ENCODE measurements around the gene TBC1D26.
"Not testable (repeated sequence)": the region's sequence is repeated elsewhere in the genome, so short reads cannot be mapped to it uniquely, and the experiment has no call there.

Gene TBC1D26

DNA sequence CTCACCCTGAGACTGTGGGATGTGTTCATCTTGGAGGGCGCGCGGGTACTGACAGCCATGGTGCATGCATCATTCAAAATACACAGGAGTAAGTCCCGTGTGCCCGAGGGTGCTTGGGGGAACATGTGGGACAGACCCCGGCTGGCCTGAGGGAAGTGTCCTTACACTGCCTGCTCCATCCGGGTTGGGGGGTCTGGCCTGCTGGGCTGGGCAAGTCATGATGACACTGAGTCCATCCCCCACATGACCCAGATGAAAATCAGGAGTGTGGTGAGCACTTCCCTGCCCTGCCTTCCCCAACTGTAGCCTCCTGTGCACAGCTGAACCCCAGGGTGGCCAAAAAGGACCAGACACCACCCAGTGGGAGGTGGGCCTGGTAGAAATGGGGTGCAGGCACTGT lies 10.8 kb downstream of the TBC1D26 start:
- in situ Hi-C loops (cut with MboI; ENCODE audit: low sequenced_read_pairs) = no loop called here

DNA sequence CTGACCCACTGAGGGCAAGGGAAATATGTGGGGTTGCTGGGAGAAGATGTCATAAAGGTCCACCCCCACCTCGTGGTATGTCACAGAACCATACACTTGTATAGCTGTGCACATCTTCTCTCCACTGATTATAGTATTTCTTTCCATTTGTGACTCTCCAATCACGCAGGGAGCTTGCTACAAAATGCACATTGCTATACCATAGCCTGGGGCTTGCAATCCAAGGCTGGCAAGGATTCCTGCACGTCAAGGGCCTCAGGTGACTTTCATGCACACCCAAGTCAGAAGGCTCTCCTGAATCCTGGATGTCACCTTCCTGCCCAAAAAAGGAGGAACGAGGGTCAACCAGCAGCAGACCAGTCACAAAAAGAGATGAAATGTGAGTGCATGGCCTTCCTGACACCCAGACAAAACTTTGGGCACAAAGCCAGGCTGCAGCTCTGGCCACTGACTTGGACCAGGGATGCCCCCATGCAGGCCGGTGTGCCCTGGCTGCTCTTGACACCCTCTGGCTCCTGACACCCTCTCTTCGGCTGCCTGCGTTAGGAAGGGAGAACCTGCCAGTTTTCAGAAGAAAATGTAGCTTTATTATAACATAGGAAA lies 12.1 kb downstream of the TBC1D26 start:
- in situ Hi-C loops (cut with MboI; ENCODE audit: low sequenced_read_pairs) = no loop called here

DNA sequence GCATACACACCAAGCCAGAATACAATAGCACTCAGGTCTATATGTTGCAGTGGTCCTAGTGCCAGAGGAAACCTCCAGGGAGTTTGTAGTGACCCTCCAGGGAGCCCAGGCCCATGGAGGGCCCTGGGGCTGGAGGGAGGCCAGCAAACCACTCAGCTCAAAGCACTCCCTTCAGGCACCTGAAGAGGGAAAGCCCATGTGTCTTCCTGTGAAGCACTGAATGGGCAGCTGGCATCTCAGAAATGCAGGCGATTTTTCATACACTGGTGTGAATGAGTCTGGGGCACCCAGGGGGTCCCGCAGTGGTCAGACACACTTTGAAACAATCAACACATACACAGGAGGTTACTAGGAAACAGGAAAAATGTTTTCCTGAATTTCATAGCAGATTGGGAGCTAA lies 12.8 kb downstream of the TBC1D26 start:
- in situ Hi-C loops (cut with MboI; ENCODE audit: low sequenced_read_pairs) = no loop called here

DNA sequence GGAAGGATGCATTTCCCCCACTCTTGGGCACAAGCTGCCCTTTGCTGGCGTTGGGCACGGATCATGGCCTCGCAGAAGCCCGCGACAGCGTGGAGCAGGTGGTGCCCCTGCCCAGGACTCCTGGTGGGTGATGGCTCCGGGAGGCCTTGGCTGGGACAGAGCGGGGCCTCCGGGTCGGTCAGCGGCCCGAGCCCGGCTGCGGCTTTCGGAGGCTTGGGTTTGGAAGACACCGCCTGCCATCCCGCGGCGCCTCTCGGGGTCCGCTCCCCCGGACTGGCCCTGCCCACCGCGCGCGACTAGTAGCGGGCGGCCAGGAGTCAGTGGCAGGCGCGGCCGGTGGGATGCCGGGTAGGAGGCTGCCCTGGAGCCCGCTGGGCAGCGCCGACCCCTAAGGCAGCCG lies 17.3 kb downstream of the TBC1D26 start:
- in situ Hi-C loops (cut with MboI; ENCODE audit: low sequenced_read_pairs) = not testable (repeated sequence)

DNA sequence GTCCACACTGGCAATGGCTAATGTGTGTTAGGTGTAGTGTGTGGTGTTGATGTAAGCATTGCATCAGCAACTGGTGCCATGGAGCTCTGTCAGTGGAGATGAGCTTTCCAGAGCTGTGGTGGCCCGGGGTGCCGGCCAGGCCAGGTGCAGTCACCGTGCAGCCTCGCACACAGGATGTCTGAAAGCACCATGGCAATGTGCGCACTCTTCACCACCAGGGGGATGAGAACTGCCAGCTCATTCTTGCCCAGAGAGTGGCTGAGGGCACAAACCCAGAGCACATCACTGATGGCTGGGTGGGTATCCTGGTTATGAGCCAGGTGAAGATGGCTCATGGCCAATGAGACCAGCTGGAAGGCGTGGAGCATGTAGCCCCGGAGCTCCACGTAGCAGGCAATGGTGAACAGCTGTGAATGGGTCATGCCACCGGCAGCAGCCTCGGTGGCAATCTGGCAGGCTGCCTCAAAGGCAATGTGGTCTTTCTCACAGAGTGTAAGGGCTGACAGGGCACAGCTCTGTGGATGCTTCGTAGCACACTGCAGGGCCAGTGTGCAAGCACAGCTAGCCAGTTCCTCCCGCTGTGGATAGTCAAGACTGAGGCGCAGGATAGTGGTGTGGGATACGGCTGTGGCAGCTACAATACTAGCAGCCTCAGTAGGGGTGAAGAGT lies 36.9 kb downstream of the TBC1D26 start:
- in situ Hi-C loops (cut with MboI; ENCODE audit: low sequenced_read_pairs) = not testable (repeated sequence)

DNA sequence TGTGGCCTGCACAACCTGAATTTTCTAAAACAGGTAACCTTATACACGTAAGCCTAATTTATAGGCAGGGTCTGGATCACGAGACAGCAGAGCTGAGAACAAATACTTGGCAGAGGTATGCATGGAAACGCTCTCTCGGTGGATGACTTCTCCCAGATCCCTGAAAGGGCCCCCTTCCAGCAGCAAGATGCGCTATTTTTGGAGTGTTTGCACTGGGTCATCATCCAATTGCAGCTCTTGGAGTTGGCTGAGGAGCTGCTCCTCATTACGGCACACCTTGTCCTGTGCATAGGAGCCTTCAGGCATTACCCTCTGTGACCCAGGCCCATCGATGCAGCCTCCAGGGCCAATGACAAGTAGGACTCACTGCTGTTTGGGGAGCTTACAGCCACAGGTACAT lies 38.6 kb downstream of the TBC1D26 start:
- in situ Hi-C loops (cut with MboI; ENCODE audit: low sequenced_read_pairs) = not testable (repeated sequence)

DNA sequence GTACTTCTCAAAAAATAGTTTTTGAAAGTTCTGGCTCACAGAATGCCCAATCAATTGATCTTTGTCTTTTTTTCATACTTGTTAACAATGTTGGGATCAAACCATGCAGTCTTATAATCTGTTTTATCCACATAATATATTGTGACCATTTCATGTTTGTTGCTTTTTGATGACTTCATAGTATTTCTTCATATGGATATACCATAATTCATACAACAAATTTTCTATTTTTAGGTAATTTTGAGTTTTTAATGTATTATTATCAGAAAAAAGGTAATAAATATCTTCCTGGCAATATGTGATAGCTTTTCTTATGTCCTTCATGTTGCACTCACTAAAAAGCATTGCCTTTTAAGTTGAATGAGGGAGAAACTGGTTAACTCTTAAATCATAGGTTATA lies 44.8 kb downstream of the TBC1D26 start:
- in situ Hi-C loops (cut with MboI; ENCODE audit: low sequenced_read_pairs) = no loop called here

DNA sequence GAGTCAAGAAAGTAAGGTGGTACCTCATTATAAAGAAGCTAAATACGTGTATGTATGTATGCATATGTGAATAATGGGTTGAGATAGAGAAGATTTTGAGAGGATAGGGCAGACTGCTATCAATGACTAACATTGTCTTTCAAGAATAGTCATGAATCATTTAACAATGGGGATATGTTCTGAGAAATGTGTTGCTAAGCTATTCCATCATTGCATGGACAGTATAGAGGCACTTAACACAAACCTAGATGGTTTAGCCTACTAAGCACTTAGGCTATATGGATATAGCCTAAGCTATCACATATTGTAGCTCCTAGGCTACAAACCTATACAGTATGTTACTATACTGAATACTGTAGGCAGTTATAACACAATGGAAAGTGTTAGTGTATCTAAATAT lies 45.2 kb downstream of the TBC1D26 start:
- in situ Hi-C loops (cut with MboI; ENCODE audit: low sequenced_read_pairs) = no loop called here

DNA sequence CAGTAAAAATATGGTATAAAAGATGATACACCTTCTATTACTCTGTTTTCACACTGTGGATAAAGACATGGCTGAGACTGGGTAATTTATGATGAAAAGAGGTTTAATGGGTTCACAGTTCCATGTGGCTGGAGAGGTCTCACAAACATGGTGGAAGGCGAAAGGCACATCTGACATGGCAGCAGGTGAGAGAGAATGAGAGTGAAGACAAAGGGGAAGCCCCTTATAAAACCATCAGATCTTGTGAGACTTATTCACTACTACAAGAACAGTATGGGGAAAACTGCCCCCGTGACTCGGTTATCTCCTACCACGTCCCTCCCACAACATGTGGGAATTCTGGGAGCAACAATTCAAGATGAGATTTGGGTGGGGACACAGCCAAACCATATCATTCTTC lies 45.6 kb downstream of the TBC1D26 start:
- in situ Hi-C loops (cut with MboI; ENCODE audit: low sequenced_read_pairs) = no loop called here

DNA sequence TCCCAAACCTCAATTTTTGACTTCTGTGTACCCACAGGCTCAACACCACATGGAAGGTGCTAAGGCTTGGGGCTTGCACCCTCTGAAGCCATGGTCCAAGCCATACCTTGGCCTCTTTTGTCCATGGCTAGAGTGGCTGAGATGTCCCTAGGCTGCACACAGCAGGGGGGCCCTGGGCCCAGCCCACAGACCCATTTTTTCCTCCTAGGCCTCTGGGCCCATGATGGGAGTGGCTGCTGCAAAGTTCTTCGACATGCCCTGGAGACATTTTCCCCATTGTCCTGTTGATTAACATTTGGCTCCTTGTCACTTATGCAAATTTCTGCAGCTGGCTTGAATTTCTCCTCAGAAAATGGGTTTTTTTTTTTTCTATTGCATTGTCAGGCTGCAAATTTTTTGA lies 47.0 kb downstream of the TBC1D26 start:
- in situ Hi-C loops (cut with MboI; ENCODE audit: low sequenced_read_pairs) = no loop called here

DNA sequence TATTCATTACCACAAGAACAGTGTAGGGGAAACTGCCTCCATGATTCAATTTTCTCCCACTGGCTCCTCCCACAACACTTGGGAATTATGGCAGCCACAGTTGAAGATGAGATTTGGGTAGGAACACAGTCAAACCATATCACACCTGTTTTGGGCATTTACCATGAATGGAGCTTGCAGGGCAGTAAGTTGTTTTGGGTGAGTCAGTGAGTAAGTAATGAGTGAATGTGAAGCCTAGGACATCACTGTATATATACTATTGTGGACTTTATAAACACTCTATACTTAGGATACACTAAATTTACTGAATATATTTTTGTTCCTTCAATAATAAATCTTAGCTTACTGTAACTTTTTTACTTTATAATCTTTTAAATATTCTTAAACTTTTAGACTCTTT lies 48.1 kb downstream of the TBC1D26 start:
- in situ Hi-C loops (cut with MboI; ENCODE audit: low sequenced_read_pairs) = no loop called here

DNA sequence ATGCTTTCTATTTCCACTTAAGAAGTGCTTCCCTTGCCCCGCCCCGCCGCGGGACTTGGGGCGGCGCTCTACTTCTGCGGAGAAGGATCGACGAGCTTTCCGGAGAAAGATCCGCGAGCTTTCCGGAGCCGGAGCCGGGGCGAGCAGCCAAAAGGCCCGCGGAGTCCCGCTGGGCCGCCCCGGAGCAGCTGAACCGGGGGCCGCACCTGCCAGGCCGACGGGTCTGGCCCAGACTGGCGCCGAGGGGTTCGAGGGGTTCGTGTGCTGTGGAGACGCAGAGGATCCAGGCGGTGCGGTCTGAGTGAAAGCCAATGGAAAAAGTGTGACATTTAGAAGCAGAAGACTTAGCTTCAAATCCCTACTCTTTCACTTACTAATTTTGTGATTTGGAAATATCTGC lies 50.8 kb downstream of the TBC1D26 start:
- in situ Hi-C loops (cut with MboI; ENCODE audit: low sequenced_read_pairs) = no loop called here

DNA sequence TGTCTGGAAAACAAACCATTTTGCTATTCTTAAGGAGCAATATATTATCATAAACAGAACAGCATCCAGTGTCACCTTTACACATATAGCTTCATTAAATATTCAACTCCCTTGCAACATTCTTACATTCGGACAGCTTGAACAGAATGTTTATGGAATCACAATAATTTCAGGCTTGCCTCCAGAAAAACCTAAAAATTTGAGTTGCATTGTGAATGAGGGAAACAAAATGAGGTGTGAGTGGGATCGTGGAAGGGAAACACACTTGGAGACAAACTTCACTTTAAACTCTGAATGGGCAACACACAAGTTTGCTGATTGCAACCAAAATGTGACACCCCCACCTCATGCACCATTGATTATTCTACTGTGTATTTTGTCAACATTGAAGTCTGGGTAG lies 51.4 kb downstream of the TBC1D26 start:
- in situ Hi-C loops (cut with MboI; ENCODE audit: low sequenced_read_pairs) = no loop called here

DNA sequence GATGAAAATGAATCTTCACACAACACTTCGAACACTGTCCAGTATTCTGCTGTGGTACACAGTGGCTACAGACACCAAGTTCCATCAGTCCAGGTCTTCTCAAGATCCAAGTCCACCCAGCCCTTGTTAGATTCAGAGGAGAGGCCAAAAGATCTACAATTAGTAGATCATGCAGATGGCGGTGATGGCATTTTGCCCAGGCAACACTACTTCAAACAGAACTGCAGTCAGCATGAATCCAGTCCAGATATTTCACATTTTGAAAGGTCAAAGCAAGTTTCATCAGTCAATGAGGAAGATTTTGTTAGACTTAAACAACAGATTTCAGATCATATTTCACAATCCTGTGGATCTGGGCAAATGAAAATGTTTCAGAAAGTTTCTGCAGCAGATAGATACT lies 52.3 kb downstream of the TBC1D26 start:
- in situ Hi-C loops (cut with MboI; ENCODE audit: low sequenced_read_pairs) = not testable (repeated sequence)

DNA sequence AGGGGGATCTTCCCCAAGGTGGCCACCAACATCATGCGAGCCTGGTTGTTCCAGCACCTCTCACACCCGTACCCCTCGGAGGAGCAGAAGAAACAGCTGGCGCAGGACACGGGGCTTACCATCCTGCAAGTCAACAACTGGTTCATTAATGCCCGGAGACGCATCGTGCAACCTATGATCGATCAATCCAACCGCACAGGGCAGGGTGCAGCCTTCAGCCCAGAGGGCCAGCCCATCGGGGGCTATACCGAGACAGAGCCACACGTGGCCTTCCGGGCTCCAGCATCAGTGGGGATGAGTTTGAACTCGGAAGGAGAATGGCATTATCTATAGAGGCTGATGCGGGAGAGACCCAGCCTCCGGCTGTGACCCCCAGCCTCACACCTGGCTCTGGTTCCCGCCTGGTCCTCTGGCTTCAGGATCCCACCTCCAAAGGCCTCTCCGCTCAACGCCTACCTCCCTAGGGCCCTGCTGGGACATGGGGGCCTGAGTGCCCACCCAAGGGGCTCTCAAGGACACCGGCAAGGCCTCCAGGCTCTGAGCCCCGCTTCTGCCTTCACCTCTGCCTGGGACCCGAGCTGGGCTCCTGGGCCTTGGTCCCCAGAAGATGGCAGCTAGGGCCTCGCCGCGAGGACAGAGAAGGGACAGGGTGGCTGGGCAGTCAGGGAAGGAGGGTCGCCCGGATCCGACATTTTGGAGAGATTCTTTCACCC lies 55.4 kb downstream of the TBC1D26 start:
- in situ Hi-C loops (cut with MboI; ENCODE audit: low sequenced_read_pairs) = not testable (repeated sequence)

DNA sequence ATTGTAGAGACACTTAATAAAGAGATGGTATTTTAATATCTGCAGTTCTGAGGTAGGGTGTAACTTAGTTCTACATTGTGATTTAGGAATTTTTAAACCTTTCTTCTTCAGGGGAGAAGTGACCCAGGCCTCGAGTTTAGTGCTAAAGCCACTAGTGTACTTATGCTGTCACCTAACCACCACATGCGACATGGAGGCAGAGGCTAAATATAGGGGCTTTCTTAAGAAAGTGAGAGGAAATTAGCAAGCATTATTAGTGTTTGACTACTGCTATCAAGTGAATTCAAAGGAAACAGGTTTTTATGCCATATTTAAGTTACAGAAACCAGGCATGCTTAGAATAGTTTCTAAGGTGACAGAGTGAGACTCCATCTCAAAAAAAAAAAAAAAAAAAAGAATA lies 56.3 kb downstream of the TBC1D26 start:
- in situ Hi-C loops (cut with MboI; ENCODE audit: low sequenced_read_pairs) = not testable (repeated sequence)

All from HL-60/S4 (cell line).